UCSD-AML1 (cell line): ENCODE results near the gene PTPRT.

Experiments
- DNase-seq: peaks from one replicate; lab custom pipeline; 2025; ENCODE audit not compliant: unreplicated experiment; lab: John Stamatoyannopoulos, UW

Gene PTPRT

DNA sequence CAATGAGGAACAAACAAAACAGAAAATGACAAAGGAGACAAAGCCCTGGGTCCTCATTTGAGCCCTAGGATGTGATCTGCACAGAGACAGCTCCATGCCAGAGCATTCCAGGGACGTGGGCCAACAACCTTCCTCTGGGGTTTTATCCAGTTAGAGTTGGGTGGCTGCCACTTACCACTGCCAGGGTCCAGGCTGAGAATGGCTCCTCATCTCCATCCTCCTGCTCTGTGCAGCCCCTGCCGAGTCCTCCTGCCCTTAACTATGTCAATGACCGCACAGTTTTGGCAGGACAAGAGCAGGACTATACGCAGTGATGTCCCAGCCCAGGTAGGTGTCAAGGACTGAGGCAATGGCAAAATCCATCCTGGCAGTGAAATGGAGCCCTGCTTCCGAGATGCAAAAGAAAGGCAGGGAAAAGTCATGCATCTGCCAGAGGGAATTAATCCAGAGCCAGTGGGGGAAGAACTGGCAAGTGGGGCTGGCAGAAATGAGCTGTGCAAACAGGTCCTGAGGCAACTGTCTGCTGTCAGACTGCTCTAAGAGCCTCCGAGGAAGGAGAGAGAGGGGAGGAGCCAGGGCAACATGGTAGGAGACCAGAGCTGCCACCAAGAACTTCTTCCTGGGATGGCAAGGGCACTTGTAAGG, 449.4 kb downstream of the PTPRT start:
- no peak for DNase-seq

DNA sequence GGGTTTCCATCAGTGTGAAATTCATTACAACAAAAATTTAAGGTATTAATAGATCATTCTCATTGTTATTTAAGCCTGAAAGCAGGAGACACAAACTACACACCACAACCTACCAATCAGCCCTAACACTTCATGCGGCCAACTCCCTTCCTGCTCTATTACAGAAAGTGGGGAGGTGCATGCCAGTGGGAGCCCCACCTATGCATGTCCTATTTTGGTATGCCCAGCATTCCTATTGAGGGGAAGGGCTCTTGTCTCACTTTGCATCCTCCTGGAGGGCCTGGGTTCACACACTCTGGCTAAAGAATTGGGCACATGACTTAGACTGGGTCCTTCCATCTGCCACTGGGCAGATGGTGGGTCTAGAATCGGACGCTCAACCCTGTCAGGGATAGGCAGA, 450.0 kb downstream of the PTPRT start:
- DNase-seq: no peak

- no peak for DNase-seq
Measured at GRCh38 chr20:42735539-42735938, 454.2 kb downstream of the PTPRT start.

DNA sequence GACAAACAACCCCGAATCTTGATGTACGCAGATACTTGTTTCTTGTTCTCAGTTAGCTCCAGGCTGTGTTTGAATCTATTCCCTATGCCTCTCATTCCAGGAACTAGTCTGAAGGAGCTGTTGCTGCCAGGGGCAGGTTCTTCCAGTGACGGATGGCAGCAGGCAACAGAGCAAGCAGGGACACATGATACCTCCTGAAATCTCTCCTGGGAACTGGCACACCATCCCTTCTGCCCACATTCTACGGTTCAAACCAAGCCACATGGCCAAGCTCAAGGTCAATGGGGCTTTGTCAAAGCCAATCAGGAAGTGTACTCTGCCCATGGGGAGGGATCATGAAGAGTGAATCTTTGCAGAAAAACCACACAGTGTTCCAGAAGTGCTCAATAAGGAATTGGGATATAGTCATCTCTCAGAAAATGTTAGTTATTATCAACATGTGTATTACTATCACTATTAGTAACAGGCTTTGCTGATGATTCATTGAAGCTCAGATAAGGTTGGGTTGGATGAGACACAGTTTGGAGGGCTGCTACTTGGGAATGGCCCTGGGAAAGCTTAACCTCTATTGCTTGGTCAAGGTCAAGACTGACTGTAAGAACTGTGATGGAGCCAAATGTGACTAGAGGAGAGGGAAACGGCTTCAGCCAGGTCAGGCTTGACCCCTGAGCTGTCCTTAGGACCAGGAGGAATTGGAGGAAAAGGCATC, 454.9 kb downstream of the PTPRT start:
- no peak for DNase-seq

DNA sequence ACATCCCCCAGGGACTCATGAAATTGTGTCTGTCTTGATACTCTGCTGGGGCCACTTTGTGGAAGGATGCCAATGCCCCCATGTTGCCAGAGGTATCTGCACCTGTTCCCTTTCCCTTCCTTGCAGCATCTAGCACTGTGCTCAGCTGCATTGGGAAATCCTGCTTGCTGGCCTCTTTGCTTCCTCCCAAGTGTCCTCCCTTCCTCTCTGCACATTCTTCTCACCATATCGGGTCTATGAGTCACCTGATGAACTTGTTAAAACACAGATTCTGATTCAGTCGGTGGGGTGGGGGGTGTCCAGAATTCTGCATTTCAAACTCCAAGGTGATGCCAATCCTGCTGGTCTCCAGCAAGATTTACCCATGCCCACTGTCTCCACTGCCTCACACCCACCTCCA, 467.8 kb downstream of the PTPRT start:
- DNase-seq: no peak

GRCh38 chr20:42714298-42715141, 475.2 kb downstream of the PTPRT start:
- DNase-seq: no peak

DNA sequence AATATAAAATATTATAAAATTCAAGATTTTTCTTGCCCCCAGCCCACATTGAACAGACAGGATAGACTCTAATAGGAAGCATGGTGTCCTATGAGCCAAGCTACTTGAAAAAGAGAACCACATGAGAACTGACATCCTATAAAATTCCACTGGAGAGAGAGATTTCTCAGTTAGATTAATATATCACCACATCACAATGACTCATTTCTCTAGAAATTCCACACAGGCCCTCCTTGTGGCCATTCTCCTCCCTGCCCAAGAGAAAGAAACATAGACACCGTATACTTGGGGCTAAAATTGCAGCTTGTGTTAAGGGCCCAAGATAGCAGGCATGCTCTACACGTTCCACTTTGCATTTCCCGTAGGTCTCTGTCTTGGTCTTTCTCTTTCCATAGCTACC, 481.4 kb downstream of the PTPRT start:
- no peak for DNase-seq

DNA sequence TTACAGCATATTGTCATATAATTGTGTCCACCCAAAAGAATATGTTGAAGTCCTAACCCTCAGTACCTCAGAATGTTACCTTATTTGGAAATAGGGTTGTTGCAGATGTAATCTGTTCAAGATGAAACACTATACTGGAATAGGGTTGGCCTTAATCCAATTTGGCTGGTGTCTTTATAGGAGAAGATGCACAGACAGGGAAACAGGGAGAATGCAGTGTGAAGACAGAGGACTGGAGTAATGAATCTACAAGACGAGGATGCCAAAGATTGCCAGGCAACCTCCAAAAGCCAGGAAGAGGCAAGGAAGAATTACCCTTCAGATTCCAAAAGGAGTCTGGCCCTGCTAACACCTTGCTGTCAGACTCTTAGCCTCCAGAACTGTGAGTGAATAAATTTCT, 482.9 kb downstream of the PTPRT start:
- no peak for DNase-seq

- no peak for DNase-seq
Measured at GRCh38 chr20:42705550-42705949, 484.2 kb downstream of the PTPRT start.

DNA sequence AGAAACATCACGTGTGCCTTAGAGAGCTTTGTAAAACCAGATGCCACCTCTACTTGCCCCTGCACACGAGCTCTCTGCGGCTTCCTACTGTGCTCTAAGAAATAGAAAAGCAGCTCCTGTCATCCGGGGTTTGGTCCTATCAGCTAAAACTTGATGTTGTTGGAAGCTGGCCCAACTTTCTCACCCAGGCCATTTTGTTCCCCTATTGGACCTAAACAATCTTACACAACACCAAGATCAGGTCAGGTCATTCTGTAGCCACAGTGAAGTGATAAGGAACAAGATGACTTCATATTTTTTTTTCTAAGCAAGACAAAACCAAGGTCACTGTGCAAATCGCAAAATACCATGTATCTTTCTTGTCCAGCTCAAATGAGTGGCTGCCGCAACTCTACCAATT, 486.0 kb downstream of the PTPRT start:
- DNase-seq: no peak

DNA sequence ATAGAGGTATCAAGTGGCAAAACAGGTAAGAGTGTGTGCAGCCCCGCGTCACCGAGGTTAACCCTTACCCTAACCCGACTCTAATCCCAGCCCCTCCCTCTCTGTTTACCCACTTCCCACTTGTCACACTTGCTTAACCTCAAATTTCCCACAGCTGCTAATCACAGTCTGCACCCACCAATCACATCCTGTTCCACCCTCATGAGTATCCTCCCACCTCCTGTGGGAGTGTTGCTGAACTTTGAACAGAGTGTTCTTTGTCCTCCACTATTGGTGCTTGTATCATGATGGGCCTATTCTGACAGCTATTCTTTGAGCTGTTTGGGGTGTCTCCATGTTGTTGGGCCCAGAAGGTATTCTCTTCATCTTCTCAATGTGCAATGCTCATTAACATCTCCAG, 487.8 kb downstream of the PTPRT start:
- no peak for DNase-seq

- no peak for DNase-seq
Measured at GRCh38 chr20:42700372-42700771, 489.3 kb downstream of the PTPRT start.

GRCh38 chr20:42697962-42698361, 491.7 kb downstream of the PTPRT start:
- no peak for DNase-seq

DNA sequence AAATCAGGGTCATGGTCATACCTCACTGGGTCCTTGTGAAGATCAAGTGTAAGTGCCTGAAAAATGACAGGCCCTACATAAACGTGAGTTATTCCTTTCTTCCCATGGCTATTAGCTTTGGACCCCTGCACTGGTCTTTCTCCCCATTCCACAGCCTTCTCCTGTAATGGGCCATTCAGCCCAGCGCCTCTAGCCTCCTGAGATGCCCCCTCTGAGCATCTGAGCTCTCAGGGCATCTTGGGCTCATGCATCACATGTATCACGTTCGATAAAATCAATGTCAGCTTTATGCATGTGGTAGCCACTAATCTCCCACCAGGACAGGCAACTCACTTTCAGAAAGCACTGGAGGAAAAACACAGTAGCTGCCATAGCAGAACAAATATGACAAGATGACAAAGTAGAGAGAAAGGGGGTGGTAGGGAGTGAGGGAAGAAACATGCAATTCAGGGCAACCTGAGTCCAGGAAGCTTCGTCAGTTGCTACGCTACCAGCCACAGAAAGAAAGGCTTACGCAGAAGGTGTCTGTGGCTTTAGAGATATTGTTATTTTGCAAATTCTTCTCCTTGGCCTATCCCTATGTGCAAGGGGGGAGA, 498.8 kb downstream of the PTPRT start:
- DNase-seq: no peak

GRCh38 chr20:42688576-42688975, 501.1 kb downstream of the PTPRT start:
- no peak for DNase-seq

DNA sequence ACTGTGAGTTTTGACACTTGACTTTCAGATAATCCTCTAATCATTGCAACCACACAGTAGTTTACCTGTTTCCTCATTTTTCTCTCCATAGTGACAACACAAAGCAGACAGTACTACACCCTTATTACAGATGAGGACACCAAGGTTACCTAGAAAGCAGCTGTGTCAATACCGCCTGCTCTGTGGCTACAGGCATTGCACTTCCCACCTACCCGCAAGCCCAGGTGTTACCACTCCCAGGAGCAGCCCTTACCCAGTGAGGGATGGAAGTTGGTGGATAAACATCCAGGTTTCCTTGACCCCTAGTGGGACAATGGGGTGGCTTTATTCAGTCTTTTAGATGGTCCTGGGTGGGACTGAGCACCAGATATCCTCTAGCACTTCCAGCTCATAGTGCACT, 503.6 kb downstream of the PTPRT start:
- DNase-seq: no peak

GRCh38 chr20:42678895-42679294, 510.8 kb downstream of the PTPRT start:
- DNase-seq: no peak

GRCh38 chr20:42656130-42656529, 533.6 kb downstream of the PTPRT start:
- DNase-seq: no peak

DNA sequence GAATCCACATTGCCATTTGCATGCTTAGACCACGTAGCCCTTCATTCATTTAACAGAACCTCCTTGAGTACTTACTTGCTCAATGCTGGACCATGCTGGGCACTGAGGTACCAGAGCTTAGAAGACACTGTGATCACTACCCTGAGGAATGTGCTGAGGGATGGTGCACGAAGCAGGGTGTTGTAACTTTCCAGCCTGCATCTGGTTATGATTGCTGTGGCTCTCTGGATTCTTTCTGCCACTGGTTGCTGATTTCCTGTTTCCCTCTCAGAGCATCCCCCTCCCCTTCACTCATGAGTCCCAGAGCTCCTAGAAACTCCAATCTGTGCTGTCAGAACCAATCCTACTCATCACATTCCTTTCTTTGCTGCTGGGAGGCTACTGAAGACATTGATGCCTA, 537.4 kb downstream of the PTPRT start:
- no peak for DNase-seq

- no peak for DNase-seq
Measured at GRCh38 chr20:42650191-42650746, 539.4 kb downstream of the PTPRT start.

- DNase-seq: no peak
Measured at GRCh38 chr20:42649748-42650147, 540.0 kb downstream of the PTPRT start.
